GM12873 (cell line): Measurements from ENCODE around the gene MUSK.

Source experiments
- TF ChIP-seq, protein P1 (sequence below): IDR thresholded peaks from 2 replicates; pipeline ENCODE4 v1.5.1; 2012; ENCODE audit warnings: low read depth, mild to moderate bottlenecking, moderate library complexity, low read length, control low read depth; ENCODE audit not compliant: insufficient read depth; ENCODE audit errors: missing control alignments

The MUSK gene

DNA sequence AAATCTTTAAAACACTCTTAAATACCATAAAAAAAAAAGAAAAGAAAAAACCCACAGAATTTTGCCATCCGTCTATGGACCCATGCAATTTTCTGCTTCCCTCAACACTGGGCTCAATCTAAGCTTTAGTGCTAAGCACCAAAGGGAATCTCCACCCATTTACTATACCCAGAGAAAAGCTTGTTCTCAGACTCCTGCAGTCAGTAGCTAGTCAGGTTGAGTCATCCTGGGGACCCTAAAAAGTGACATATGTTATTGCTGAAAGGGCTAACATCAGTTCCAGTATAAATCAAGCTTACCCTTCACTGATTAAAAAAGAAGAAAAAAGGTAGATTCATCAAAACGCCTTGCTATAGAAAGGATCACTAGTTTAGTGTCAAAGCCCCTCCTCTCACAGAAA lies 177.6 kb downstream of the MUSK start:
- TF ChIP-seq, protein P1, sequence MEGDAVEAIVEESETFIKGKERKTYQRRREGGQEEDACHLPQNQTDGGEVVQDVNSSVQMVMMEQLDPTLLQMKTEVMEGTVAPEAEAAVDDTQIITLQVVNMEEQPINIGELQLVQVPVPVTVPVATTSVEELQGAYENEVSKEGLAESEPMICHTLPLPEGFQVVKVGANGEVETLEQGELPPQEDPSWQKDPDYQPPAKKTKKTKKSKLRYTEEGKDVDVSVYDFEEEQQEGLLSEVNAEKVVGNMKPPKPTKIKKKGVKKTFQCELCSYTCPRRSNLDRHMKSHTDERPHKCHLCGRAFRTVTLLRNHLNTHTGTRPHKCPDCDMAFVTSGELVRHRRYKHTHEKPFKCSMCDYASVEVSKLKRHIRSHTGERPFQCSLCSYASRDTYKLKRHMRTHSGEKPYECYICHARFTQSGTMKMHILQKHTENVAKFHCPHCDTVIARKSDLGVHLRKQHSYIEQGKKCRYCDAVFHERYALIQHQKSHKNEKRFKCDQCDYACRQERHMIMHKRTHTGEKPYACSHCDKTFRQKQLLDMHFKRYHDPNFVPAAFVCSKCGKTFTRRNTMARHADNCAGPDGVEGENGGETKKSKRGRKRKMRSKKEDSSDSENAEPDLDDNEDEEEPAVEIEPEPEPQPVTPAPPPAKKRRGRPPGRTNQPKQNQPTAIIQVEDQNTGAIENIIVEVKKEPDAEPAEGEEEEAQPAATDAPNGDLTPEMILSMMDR: no peak

DNA sequence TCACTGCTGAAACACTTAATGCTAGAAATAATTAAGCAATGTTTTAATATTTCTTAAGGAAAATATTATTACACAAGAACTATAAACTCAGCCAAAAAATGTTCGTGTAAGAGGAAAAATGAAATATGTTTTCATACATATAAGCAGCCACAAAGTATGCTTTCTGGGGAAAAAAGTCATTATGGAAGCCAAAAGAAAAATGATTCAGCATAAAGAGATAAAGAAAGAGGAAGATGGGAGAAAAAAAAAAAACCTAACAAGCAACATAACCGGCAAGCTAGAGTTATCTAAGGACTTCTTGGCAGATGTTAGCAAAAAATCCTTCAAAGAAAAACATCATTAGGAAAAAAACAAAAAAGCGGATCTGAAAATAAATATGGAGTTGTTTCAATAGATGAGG lies 179.1 kb downstream of the MUSK start:
- TF ChIP-seq, protein P1: no peak

DNA sequence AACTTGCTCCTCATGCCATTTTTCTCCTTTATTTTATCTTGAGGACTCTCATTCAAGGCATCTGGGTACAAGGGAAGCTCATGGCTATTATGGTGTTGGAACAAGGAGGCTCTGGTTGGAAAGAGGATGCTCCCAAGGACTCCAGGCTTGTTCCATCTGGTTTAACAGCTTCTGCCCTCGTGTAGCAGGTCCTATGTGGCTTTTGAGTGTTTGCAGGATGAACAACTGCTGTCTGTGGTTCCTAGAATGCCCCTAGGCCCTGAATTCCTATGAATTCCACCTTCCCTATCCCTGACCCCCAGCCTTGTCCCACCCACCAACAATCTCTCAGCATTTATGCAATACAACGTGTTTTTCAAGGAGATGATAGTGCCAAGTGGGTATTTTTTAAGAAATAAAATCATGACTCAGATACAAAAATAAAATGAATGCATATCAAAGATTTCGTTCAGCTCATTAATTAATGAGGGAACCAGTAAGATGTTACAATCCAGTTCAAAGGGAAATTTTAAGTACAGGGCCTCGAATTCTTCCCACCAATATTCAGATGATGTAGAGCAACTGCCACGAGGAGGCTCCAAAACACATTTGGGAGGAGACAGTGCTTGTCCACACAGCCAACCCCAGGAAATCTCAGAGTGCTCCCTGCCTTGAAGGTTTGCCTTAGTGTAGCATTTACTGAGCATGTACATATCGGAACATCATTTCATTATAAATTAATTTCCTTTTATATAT lies 182.0 kb downstream of the MUSK start:
- TF ChIP-seq, protein P1: no peak
